Activated naive CD8-positive, alpha-beta T cell treated with anti-CD3 and anti-CD28 coated beads, Interleukin-2, amount 50 U/mL, for 24 hours (primary cell): ENCODE measurements around the gene P3R3URF.
A peak's percentile ranks its signal among the peaks of the same experiment; 100 is the strongest.

Experiments
- ATAC-seq: fragments of 150-1000 bp; cut with Tn5 transposase; one replicate; pipeline ENCODE4 v1.10.0; 2021
- DNase-seq: peaks from one replicate; pipeline ENCODE4 v3.0.0; 2021
- H3K27ac Mint-ChIP-seq: one replicate; pipeline ENCODE4 v1.8.0; 2021; ENCODE audit warnings: mild to moderate bottlenecking, mixed read lengths
- H3K27me3 Mint-ChIP-seq: one replicate; pipeline ENCODE4 v1.8.0; 2021; ENCODE audit warnings: mixed read lengths
- H3K36me3 Mint-ChIP-seq: one replicate; pipeline ENCODE4 v1.8.0; 2021; ENCODE audit warnings: low read depth, mixed read lengths
- H3K4me1 Mint-ChIP-seq: one replicate; pipeline ENCODE4 v1.8.0; 2021; ENCODE audit warnings: mixed read lengths
- H3K4me3 Mint-ChIP-seq: one replicate; pipeline ENCODE4 v1.8.0; 2021; ENCODE audit warnings: mild to moderate bottlenecking, moderate library complexity, mixed read lengths
- H3K9me3 Mint-ChIP-seq: one replicate; pipeline ENCODE4 v1.8.0; 2021; ENCODE audit warnings: mixed read lengths

Gene P3R3URF

DNA sequence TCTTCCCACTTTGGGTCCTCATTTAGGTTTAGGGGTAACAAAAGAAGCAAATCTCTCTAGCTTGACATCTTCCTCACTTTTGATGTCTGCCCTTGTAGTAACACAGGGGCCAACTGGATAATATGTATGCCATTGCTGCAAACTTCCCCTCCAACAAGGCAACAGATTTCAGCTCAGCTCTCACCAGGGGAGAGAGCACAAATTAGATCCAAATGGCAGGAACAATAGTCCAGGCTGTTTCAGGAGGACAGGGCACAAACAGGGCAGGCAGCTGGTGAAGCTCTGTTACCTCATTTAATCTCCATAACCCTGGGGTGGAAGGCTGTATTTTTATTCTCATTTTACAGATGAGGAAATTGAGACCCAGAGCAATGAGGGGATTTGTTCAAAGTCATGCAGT is 39.6 kb downstream of the P3R3URF start:
- no peak for ATAC-seq

DNA sequence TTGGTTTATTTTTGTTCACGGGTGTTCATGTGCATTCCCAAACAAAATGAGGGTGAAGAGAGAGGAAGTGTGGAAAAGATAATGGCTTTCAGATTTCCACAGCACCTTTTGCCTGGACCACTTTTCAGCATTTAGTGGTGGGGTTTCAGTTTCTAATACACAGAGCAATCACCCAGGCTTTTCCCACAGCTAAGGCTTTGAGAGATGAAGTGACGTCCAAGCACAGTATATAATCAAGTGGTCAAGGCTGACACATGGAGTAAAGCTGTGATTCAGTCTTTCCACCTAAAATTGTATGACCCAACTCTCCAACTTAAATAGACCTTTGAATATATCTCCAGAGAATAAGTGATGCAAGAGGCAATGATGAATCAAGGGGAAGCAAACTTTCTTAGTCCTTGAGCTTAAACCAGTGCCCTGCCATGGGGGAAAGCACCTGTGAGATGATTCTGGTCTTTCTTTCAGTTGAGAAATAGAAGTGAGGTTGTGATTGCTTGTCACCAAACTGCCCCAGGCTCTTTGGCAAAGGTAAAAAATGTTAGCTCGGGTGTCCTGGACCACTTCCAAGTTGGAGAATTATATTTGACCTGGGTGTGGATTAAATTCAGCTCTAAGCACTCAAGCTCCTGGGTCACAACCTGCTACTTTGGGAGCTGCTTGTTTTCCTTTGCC is 41.5 kb downstream of the P3R3URF start:
- Mint-ChIP-seq H3K36me3 (no peaks in the 10 kb centered on the region), H3K27ac (no peak overlapping the region), H3K4me1 (peaks cover 34% of the 10 kb centered on the region), H3K27me3 (peaks cover 47% of the 10 kb centered on the region), H3K9me3 (no peaks in the 10 kb centered on the region), H3K4me3 (no peak overlapping the region)
- no peak for ATAC-seq
- no peak for DNase-seq

More for the DNA sequence above, 39.6 kb downstream of the P3R3URF start:
- Mint-ChIP-seq H3K27me3 (peaks cover 37% of the 10 kb centered on the region), H3K36me3 (no peaks in the 10 kb centered on the region), H3K4me1 (peaks cover 28% of the 10 kb centered on the region), H3K4me3 (no peak overlapping the region), H3K9me3 (no peaks in the 10 kb centered on the region), H3K27ac (no peak overlapping the region)
- DNase-seq, result no peak

- Mint-ChIP-seq H3K4me3 (peak overlapping the region; percentile 92), H3K9me3 (no peaks in the 10 kb centered on the region), H3K27me3 (peaks cover 53% of the 10 kb centered on the region), H3K36me3 (no peaks in the 10 kb centered on the region), H3K4me1 (peaks cover 34% of the 10 kb centered on the region), H3K27ac (peak overlapping the region; percentile 98)
- DNase-seq (no peak), ATAC-seq (no peak)
Measured at GRCh38 chr1:46133781-46134350, 42.4 kb downstream of the P3R3URF start.

- no peaks in the 10 kb centered on the region for H3K36me3 Mint-ChIP-seq
- peaks cover 34% of the 10 kb centered on the region for H3K4me1 Mint-ChIP-seq
- peak overlapping the region; percentile 92 for H3K4me3 Mint-ChIP-seq
- H3K27me3 Mint-ChIP-seq, result peaks cover 52% of the 10 kb centered on the region
- H3K27ac Mint-ChIP-seq, result peak overlapping the region; percentile 98
- ATAC-seq (peak; percentile 62), DNase-seq (no peak)
- no peaks in the 10 kb centered on the region for H3K9me3 Mint-ChIP-seq
Measured at GRCh38 chr1:46133181-46133658, 43.1 kb downstream of the P3R3URF start.

DNA sequence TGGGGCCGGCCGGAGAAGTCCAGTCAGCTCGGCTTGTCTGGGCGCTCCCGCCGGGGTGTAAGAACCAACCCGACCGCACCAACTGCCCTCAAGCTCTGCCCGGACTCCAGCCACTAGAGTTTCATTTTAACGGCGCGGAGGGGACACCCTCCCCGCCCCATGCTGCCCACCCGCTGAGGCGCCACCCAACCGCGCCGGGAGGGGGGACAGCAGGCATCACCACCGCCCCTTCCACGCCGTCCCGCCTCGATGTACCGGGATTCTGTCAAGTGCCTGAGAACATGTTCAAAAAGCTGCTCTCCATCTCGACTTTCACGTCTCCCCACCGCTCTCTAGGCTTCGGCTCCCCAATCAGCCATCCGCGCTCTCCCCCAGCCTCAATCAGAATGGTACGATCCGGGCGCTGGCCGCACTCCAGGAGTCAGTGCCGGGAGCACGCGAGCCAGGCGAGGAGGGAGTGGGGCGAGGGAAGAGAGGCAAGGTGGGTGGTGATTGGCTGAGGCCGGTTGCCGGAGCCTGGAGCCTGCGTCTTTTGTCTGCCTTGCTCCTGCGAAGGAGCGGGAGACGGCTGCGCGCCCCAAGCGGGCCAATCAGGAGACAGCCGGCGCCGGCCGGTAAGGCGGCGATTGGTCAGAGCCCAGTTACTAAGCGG is 43.6 kb downstream of the P3R3URF start, which contains the start of gene PIK3R3:
PIK3R3 (minus strand) TSS at position 101 of the 652 bp plus-strand sequence. CDS start 677 bp downstream, outside the sequence.
- peak within 1 kb of the TSS; percentile 98 for H3K27ac Mint-ChIP-seq
- peak; percentile 97 for ATAC-seq
- H3K4me1 Mint-ChIP-seq, result peaks cover 34% of the 10 kb centered on the region
- DNase-seq, result peak; percentile 90
- H3K4me3 Mint-ChIP-seq, result peak within 1 kb of the TSS; percentile 92
- H3K9me3 Mint-ChIP-seq, result no peaks in the 10 kb centered on the region
- H3K27me3 Mint-ChIP-seq, result peaks cover 55% of the 10 kb centered on the region
- no peaks in the 10 kb centered on the region for H3K36me3 Mint-ChIP-seq

- H3K36me3 Mint-ChIP-seq, result no peaks in the 10 kb centered on the region
- H3K4me3 Mint-ChIP-seq, result peak overlapping the region; percentile 92
- peaks cover 34% of the 10 kb centered on the region for H3K4me1 Mint-ChIP-seq
- no peaks in the 10 kb centered on the region for H3K9me3 Mint-ChIP-seq
- peak overlapping the region; percentile 76 for H3K27ac Mint-ChIP-seq
- peaks cover 56% of the 10 kb centered on the region for H3K27me3 Mint-ChIP-seq
- no peak for ATAC-seq
- DNase-seq, result peak; percentile 37
Measured at GRCh38 chr1:46131712-46132528, 44.4 kb downstream of the P3R3URF start.

GRCh38 chr1:46131093-46131492 is 45.2 kb downstream of the P3R3URF start:
- DNase-seq (no peak), ATAC-seq (no peak)
- Mint-ChIP-seq H3K9me3 (no peaks in the 10 kb centered on the region), H3K36me3 (no peaks in the 10 kb centered on the region), H3K27me3 (peaks cover 56% of the 10 kb centered on the region), H3K4me3 (peak overlapping the region; percentile 92), H3K4me1 (peaks cover 34% of the 10 kb centered on the region), H3K27ac (no peak overlapping the region)

DNA sequence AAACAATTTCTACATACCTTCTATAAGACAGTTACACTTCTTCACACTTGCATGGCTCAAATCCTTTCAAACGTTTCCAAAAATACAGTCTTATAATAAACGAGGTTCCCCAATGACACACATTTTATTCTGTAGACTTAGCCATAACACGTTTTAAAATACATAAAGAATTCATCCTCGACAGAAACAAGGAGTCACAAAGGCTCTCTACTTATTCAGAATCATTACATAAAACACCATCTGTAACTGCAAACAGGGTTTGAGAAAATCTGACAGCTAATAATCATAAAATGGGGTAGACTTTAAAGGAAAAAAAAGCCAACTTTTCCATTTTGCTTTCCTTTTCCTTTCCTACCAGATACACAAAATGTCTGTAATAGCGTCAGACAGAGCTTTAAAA is 45.7 kb downstream of the P3R3URF start:
- DNase-seq, result no peak
- peaks cover 34% of the 10 kb centered on the region for H3K4me1 Mint-ChIP-seq
- H3K27ac Mint-ChIP-seq, result no peak overlapping the region
- H3K4me3 Mint-ChIP-seq, result no peak overlapping the region
- no peak for ATAC-seq
- H3K9me3 Mint-ChIP-seq, result no peaks in the 10 kb centered on the region
- H3K36me3 Mint-ChIP-seq, result no peaks in the 10 kb centered on the region
- H3K27me3 Mint-ChIP-seq, result peaks cover 54% of the 10 kb centered on the region

DNA sequence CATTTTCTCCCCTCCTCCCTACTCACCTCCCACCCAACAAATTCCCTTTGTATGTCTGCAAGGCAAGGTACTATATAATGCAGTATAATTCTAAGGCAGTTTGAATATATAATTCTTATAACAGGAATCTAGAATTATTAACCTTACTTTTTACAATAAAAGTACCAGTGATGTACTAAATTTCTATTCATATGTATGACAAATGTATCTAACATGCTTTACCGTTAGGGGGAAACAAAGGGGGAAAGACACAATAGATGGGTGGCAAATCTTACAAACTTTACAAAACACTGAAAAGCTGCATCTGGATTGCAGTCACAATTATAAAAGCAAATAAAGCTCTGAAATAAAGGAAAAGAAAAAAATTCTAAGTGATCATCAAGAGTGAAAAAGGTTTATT is 46.2 kb downstream of the P3R3URF start:
- no peak overlapping the region for H3K4me3 Mint-ChIP-seq
- no peak for ATAC-seq
- H3K4me1 Mint-ChIP-seq, result peaks cover 34% of the 10 kb centered on the region
- H3K36me3 Mint-ChIP-seq, result no peaks in the 10 kb centered on the region
- no peak for DNase-seq
- H3K27ac Mint-ChIP-seq, result no peak overlapping the region
- H3K9me3 Mint-ChIP-seq, result no peaks in the 10 kb centered on the region
- H3K27me3 Mint-ChIP-seq, result peaks cover 54% of the 10 kb centered on the region

DNA sequence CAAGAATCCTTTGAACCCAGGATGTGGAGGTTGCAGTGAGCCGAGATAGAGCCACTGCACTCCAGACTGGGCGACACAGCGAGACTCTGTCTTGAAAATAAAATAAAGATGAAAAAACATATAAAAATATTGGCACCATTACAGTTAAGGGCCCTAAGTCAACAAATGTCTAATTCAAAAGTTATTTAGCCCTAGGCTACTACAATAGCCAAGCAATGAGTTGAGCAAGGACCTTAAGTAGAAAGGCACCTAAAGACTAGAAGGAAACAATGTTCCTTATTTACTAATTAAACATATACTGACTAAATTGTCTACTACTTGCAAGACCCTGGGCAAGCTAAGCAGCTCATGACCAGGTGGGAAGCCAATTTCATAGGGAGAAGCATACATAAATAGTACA is 47.9 kb downstream of the P3R3URF start:
- DNase-seq (no peak), ATAC-seq (no peak)
- Mint-ChIP-seq H3K27ac (no peak overlapping the region), H3K4me3 (no peak overlapping the region), H3K9me3 (no peaks in the 10 kb centered on the region), H3K36me3 (no peaks in the 10 kb centered on the region), H3K4me1 (peaks cover 18% of the 10 kb centered on the region), H3K27me3 (peaks cover 42% of the 10 kb centered on the region)
